ENCODE measurements around the gene AFF3.

GRCh38 chr2:99961196-99961913 is 181.0 kb downstream of the AFF3 start:
- TF ChIP-seq SRF (IDR thresholded peaks at IDR 0.05; ENCODE audit: low read depth in 2 of 2, low read length in 2 of 2) (no peak), EZH2 (IDR thresholded peaks at IDR 0.05; ENCODE audit: borderline replicate concordance, control insufficient read depth, low read depth, low read length) (no peak), POLR2AphosphoS5 (IDR thresholded peaks at IDR 0.05; ENCODE audit: low read length) (no peak), CEBPB (IDR thresholded peaks at IDR 0.05; ENCODE audit: borderline replicate concordance in 1 of 2, low read depth in 2 of 2, low read length in 2 of 2) (no peak), CBFB (IDR thresholded peaks at IDR 0.05; ENCODE audit: low read depth) (no peak), RAD21 (IDR thresholded peaks at IDR 0.05; ENCODE audit: insufficient read depth, low read depth, low read length) (no peak), POLR2A (IDR thresholded peaks at IDR 0.05; ENCODE audit: low read depth, low read length) (no peak), TAF1 (IDR thresholded peaks at IDR 0.05; ENCODE audit: borderline replicate concordance, low read depth, low read length) (no peak), FOXK2 (IDR thresholded peaks at IDR 0.05) (no peak), EP300 (IDR thresholded peaks at IDR 0.05; ENCODE audit: borderline replicate concordance in 1 of 2, control insufficient read depth in 1 of 2, low read depth in 2 of 2, low read length in 2 of 2) (no peak), BHLHE40 (IDR thresholded peaks at IDR 0.05; ENCODE audit: borderline replicate concordance in 1 of 2, low read depth in 2 of 2, low read length in 1 of 2) (no peak)
- TF ChIP-seq, protein P1, sequence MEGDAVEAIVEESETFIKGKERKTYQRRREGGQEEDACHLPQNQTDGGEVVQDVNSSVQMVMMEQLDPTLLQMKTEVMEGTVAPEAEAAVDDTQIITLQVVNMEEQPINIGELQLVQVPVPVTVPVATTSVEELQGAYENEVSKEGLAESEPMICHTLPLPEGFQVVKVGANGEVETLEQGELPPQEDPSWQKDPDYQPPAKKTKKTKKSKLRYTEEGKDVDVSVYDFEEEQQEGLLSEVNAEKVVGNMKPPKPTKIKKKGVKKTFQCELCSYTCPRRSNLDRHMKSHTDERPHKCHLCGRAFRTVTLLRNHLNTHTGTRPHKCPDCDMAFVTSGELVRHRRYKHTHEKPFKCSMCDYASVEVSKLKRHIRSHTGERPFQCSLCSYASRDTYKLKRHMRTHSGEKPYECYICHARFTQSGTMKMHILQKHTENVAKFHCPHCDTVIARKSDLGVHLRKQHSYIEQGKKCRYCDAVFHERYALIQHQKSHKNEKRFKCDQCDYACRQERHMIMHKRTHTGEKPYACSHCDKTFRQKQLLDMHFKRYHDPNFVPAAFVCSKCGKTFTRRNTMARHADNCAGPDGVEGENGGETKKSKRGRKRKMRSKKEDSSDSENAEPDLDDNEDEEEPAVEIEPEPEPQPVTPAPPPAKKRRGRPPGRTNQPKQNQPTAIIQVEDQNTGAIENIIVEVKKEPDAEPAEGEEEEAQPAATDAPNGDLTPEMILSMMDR (IDR thresholded peaks at IDR 0.05 in 2 of 3, conservative IDR thresholded peaks at IDR 0.05 in 1 of 3; ENCODE audit: control insufficient read depth in 2 of 3, extremely low read depth in 1 of 3, insufficient read depth in 1 of 3, low read depth in 3 of 3, low read length in 3 of 3), result no peak

Data from GM12878 (cell line).